ENCODE measurements around the gene EDAR. TPM values are rescaled to one million over a fixed set of nuclear protein-coding genes. Genes with fewer than 3 reads are reported as not detected.

The EDAR gene
- total RNA-seq, 4 donors from 2014 or later = not detected

DNA sequence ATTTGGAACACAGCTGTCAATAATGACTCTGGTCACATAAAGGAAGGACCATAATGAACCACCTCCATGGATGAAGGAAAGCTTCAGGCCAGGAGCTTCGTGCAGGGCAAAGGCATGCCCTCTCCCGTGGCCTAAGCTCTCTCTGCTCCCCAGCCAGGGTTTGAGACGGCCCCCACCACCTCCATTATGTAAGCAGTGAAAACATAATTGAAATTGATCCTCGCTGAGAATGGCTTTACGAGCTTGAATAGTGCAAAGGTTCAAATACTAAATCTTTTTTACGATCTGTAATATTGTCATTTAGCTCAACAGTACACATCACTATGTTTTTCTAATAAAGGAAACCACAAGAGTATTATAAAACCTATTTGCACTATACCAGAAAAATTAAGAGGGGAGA lies 5.2 kb upstream of the EDAR start:
- Histone ChIP-seq H3K27me3 (peaks cover 0 to under 1% (median 0%) of the 10 kb centered on the region in 3 donors), H3K36me3 (no peaks in the 10 kb centered on the region), H3K4me3 (no peak overlapping the region), H3K27ac (no peak overlapping the region), H3K4me1 (no peaks in the 10 kb centered on the region), H3K9me3 (no peaks in the 10 kb centered on the region)
- intact Hi-C loops (cut with DNase I; ENCODE audit: low total_unique reads) (no loop called here), in situ Hi-C loops (cut with MboI; ENCODE audit: low sequenced_read_pairs in 4 of 4) (no loop called here)
- TF ChIP-seq, protein P1, sequence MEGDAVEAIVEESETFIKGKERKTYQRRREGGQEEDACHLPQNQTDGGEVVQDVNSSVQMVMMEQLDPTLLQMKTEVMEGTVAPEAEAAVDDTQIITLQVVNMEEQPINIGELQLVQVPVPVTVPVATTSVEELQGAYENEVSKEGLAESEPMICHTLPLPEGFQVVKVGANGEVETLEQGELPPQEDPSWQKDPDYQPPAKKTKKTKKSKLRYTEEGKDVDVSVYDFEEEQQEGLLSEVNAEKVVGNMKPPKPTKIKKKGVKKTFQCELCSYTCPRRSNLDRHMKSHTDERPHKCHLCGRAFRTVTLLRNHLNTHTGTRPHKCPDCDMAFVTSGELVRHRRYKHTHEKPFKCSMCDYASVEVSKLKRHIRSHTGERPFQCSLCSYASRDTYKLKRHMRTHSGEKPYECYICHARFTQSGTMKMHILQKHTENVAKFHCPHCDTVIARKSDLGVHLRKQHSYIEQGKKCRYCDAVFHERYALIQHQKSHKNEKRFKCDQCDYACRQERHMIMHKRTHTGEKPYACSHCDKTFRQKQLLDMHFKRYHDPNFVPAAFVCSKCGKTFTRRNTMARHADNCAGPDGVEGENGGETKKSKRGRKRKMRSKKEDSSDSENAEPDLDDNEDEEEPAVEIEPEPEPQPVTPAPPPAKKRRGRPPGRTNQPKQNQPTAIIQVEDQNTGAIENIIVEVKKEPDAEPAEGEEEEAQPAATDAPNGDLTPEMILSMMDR (IDR thresholded peaks at IDR 0.05 in 4 of 5, conservative IDR thresholded peaks at IDR 0.05 in 1 of 5) = no peak
- no peak for TF ChIP-seq POLR2A (IDR thresholded peaks at IDR 0.05)
- DNase-seq (no peak), ATAC-seq (no peak)

DNA sequence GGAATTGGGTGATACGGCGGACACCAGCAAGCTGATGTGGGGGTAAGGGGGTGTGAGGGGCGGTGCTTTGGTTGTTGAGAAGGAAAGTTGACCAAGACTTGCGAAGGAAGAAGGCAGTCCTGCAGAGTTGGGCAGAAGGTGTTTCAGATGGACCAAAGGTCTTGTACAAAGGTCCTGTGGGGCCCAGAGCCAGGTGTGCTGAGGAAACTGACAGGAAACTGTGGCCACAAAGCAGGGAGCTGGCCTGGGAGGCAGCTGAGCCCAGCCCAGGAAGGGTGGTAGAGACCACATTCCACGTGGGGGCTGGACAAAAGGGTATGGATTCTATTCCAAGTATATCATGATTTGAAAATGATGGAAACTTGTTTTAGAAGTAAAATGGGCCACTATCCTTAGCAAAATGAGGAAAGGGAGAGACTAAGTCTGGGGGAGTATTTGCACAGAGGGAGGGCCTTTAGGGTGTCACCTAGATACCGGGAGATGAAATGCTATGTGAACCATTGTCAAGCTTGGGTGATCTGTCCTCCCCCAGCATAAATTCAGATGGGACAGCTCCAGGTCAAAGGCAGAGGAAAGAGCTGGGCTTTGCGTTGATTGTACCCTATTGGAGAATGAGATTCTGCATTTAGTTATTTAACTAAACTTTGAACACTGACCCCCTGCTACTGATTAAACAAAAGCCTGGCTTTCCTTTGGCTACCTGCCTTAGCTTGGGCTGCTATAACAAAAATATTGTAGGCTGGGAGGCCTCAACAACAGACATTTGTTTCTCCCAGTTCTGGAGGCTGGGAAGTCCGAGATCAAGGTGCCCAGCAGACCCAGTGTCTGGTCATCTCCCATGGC lies 4.3 kb upstream of the EDAR start:
- DNase-seq (no peak), ATAC-seq (no peak)
- Histone ChIP-seq H3K4me1 (no peaks in the 10 kb centered on the region), H3K27me3 (peaks cover 0 to 5% (median 3%) of the 10 kb centered on the region in 3 donors), H3K9me3 (no peaks in the 10 kb centered on the region), H3K4me3 (no peak overlapping the region), H3K36me3 (no peaks in the 10 kb centered on the region), H3K27ac (no peak overlapping the region)
- intact Hi-C loops (cut with DNase I; ENCODE audit: low total_unique reads) (no loop called here), in situ Hi-C loops (cut with MboI; ENCODE audit: low sequenced_read_pairs in 4 of 4) (no loop called here)
- TF ChIP-seq, protein P1 (IDR thresholded peaks at IDR 0.05 in 4 of 5, conservative IDR thresholded peaks at IDR 0.05 in 1 of 5) = no peak
- no peak for TF ChIP-seq POLR2A (IDR thresholded peaks at IDR 0.05)

DNA sequence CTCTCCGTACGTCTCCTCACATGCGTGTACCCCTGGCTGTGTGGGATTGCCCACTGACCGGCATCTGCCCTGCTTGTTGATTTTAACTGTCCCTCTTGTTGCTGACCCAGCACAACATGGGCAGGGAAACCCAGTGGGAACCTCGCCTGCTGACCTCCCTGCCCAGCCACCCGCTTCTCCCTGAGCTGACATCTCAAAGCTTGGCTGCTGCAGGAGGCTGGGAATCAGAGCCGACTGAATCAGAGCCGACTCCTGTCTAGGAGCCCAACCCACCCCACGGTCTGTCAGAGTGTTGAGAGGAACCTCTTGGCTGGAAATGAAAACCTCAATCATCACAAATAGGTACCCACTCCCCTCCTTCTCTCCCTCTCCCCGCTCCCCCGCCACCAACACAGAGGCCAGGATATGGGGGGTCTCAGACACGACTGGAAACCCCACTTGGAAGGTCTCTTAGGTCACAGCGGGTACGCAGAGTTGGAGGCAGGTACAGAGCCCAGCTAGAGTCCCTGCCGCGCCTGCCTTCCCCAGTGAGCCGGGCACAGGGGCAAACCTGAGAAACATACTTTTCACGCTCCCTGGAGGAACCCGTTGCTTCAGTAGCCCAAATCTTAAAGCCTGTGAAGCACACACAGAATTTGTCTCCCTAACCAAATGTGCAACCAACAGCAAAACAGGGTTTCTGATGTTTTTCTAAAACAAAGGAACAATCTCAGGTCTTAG lies 784 bp downstream of the EDAR start:
- Histone ChIP-seq H3K36me3 (no peaks in the 10 kb centered on the region), H3K4me1 (no peaks in the 10 kb centered on the region), H3K9me3 (no peaks in the 10 kb centered on the region), H3K4me3 (no peak overlapping the region), H3K27ac (no peak overlapping the region), H3K27me3 (peaks cover 3 to 5% (median 5%) of the 10 kb centered on the region in 3 donors)
- no peak for DNase-seq
- in situ Hi-C loops (cut with MboI; ENCODE audit: low sequenced_read_pairs in 4 of 4) (no loop called here), intact Hi-C loops (cut with DNase I; ENCODE audit: low total_unique reads) (no loop called here)
- TF ChIP-seq, protein P1 (IDR thresholded peaks at IDR 0.05 in 4 of 5, conservative IDR thresholded peaks at IDR 0.05 in 1 of 5) = no peak
- no peak for TF ChIP-seq POLR2A (IDR thresholded peaks at IDR 0.05)
- no peak for ATAC-seq

DNA sequence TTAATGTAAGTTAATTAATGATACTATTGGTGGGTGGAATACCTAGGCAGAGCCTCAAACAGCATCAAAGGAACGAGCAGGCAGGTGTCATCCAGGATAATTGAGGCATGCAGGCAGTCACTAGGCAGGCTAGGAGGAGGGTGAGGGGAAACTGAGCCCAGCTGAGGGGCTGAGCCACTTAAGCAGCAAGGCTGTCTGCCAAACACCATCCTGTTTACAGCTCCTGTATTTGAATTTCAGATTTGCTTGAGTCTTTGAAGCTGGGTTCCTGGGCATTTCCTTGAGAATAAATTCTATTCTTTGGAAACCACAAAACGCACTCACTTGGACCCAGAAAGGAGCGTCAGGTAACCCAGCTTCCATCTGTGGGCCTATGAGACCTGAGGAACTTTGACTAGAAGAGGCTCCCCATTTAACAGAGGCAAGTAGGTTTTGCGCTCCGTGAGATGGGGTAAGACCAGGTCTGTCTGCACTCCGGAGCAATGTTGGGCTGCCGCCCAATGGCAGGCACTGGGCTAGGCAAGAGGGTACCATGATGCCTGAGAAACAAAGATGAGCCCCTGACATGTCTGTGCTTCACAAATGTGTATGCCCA lies 2.0 kb downstream of the EDAR start:
- ATAC-seq (no peak), DNase-seq (no peak)
- intact Hi-C loops (cut with DNase I; ENCODE audit: low total_unique reads) (no loop called here), in situ Hi-C loops (cut with MboI; ENCODE audit: low sequenced_read_pairs in 4 of 4) (no loop called here)
- H3K27ac ChIP-seq = no peak overlapping the region
- no peak for TF ChIP-seq POLR2A (IDR thresholded peaks at IDR 0.05)
- TF ChIP-seq, protein P1 (IDR thresholded peaks at IDR 0.05 in 4 of 5, conservative IDR thresholded peaks at IDR 0.05 in 1 of 5) = no peak
- H3K4me1 ChIP-seq = no peaks in the 10 kb centered on the region
- no peaks in the 10 kb centered on the region for H3K9me3 ChIP-seq
- H3K4me3 ChIP-seq = no peak overlapping the region
- H3K36me3 ChIP-seq = no peaks in the 10 kb centered on the region
- H3K27me3 ChIP-seq = peaks cover 3 to 5% (median 5%) of the 10 kb centered on the region in 3 donors

Data from gastrocnemius medialis (tissue), 4 donors.